Keratinocyte (primary cell): ENCODE results near the gene UBE2QL1. TPM values are rescaled to one million over a fixed set of nuclear protein-coding genes. Genes with fewer than 3 reads are reported as not detected.

Source experiments
- DNase-seq: peaks from one replicate; pipeline ENCODE4 v3.0.0-alpha.2; 2011; ENCODE audit warnings: low read depth, missing footprints, low spot score
- FAIRE-seq: peaks from 2 replicates; lab custom pipeline; 2011; peaks lifted over from hg19 to GRCh38; lab: Jason Lieb, UNC
- H2AFZ ChIP-seq: 2 replicates; pipeline ENCODE4 v1.6.0; 2012; ENCODE audit warnings: low read length, control low read depth, inconsistent platforms; ENCODE audit not compliant: control insufficient read depth
- H3K27ac ChIP-seq: 2 replicates; pipeline ENCODE4 v1.5.1; 2011; ENCODE audit warnings: low read length; ENCODE audit not compliant: control insufficient read depth, insufficient read depth
- H3K27me3 ChIP-seq: 3 replicates; pipeline ENCODE4 v1.6.0; 2011; ENCODE audit warnings: low read length; ENCODE audit not compliant: control insufficient read depth, insufficient read depth; ENCODE audit errors: extremely low read depth
- H3K36me3 ChIP-seq, 2 experiments: 2 replicates in 1 of 2; 3 replicates in 1 of 2; pipeline ENCODE4 v1.5.1; 2011; ENCODE audit warnings: low read length in 2 of 2, mild to moderate bottlenecking in 1 of 2; ENCODE audit not compliant: control insufficient read depth in 2 of 2, insufficient read depth in 2 of 2; ENCODE audit errors: extremely low read depth in 1 of 2
- H3K4me1 ChIP-seq: 3 replicates; pipeline ENCODE4 v1.5.1; 2011; ENCODE audit warnings: low read length; ENCODE audit not compliant: control insufficient read depth, insufficient read depth; ENCODE audit errors: extremely low read depth
- H3K4me2 ChIP-seq: 3 replicates; pipeline ENCODE4 v1.6.0; 2011; ENCODE audit warnings: low read depth, low read length; ENCODE audit not compliant: control insufficient read depth, insufficient read depth; ENCODE audit errors: extremely low read depth
- H3K4me3 ChIP-seq, 3 experiments: fragments of 200-600 bp in 1 of 3; sonication (generic) in 1 of 3; 2 replicates in 2 of 3; 3 replicates in 1 of 3; pipeline ENCODE4 v1.5.1; 2011 to 2016; ENCODE audit warnings: low read length in 3 of 3, mild to moderate bottlenecking in 3 of 3, control low read depth in 2 of 3, inconsistent platforms in 1 of 3, low read depth in 1 of 3, mixed read lengths in 1 of 3, mixed run types in 1 of 3, moderate library complexity in 1 of 3; ENCODE audit not compliant: control insufficient read depth in 2 of 3, insufficient read depth in 2 of 3; ENCODE audit errors: extremely low read depth in 1 of 3
- H3K79me2 ChIP-seq: 2 replicates; pipeline ENCODE4 v1.6.0; 2012; ENCODE audit warnings: low read length; ENCODE audit not compliant: control insufficient read depth, insufficient read depth
- H3K9ac ChIP-seq: 3 replicates; pipeline ENCODE4 v1.6.0; 2011; ENCODE audit warnings: low read length; ENCODE audit not compliant: control insufficient read depth, insufficient read depth; ENCODE audit errors: extremely low read depth
- H3K9me1 ChIP-seq: 3 replicates; pipeline ENCODE4 v1.6.0; 2011; ENCODE audit warnings: low read length; ENCODE audit not compliant: control insufficient read depth, insufficient read depth; ENCODE audit errors: extremely low read depth
- H3K9me3 ChIP-seq: 2 replicates; pipeline ENCODE4 v1.5.1; 2012; ENCODE audit warnings: low read depth, low read length; ENCODE audit not compliant: control insufficient read depth
- H4K20me1 ChIP-seq: 3 replicates; pipeline ENCODE4 v1.6.0; 2011; ENCODE audit warnings: low read length; ENCODE audit not compliant: control insufficient read depth, insufficient read depth; ENCODE audit errors: extremely low read depth
- CTCF ChIP-seq, 3 experiments: IDR thresholded peaks in 1 of 3; conservative IDR thresholded peaks in 1 of 3; optimal IDR thresholded peaks in 1 of 3; 2 replicates in 2 of 3; 3 replicates in 1 of 3; pipeline versions ENCODE3 to v1.5.1; 2011; ENCODE audit warnings: low read length in 3 of 3, mild to moderate bottlenecking in 3 of 3, moderate library complexity in 2 of 3, control low read depth in 1 of 3, inconsistent platforms in 1 of 3; ENCODE audit not compliant: insufficient read depth in 2 of 3; ENCODE audit errors: extremely low read depth in 1 of 3
- EZH2 ChIP-seq: IDR thresholded peaks from one replicate; pipeline ENCODE4 v1.6.1; 2012; ENCODE audit warnings: inconsistent platforms, mild to moderate bottlenecking, low read length, moderate library complexity
- dilution Hi-C: fragments of 300-500 bp; cut with MboI; formaldehyde crosslinking; loops from one replicate; pipeline ENCODE4 v1.7.0; 2020; ENCODE audit warnings: low sequenced_read_pairs; ENCODE audit not compliant: extremely low pct_ligation_motif_present
- polyA plus RNA-seq, 5 experiments: library from polyadenylated mRNA; depleted of rRNA in 3 of 5; stranded (reverse) in 3 of 5; stranded (forward) in 1 of 5; unstranded in 1 of 5; fragments of >200 nt; gene quantifications; 1 replicate in 1 of 5; 2 replicates in 3 of 5; 3 replicates in 1 of 5; pipeline versions ENCODE4 v1.2.1 to v1.2.3, GENCODE V29; 2011 to 2012; ENCODE audit warnings: missing spikeins in 2 of 5, low read depth in 1 of 5, low replicate concordance in 1 of 5

UBE2QL1 gene
- polyA plus RNA-seq, 1 donor (not counting 4 experiments of a cell fraction or from before 2014, with no cell fraction given), result not detected

GRCh38 chr5:6471252-6471651, 22.6 kb downstream of the UBE2QL1 start:
- Histone ChIP-seq H3K36me3 (no peaks in the 10 kb centered on the region), H3K9me3 (peaks cover 2% of the 10 kb centered on the region), H3K9me1 (no peaks in the 10 kb centered on the region), H3K4me2 (no peak overlapping the region), H3K27ac (no peak overlapping the region), H4K20me1 (no peaks in the 10 kb centered on the region), H3K27me3 (no peaks in the 10 kb centered on the region), H2AFZ (no peak overlapping the region), H3K4me1 (no peaks in the 10 kb centered on the region), H3K9ac (no peak overlapping the region), H3K79me2 (no peaks in the 10 kb centered on the region), H3K4me3 (no peak overlapping the region)
- dilution Hi-C loops, result no loop called here
- DNase-seq (no peak), FAIRE-seq (no peak)
- TF ChIP-seq EZH2, result no peak
- TF ChIP-seq CTCF (optimal IDR thresholded peaks at IDR 0.05 in 1 of 3, IDR thresholded peaks at IDR 0.05 in 1 of 3, conservative IDR thresholded peaks at IDR 0.05 in 1 of 3; ENCODE audit: extremely low read depth in 1 of 3, insufficient read depth in 2 of 3, low read length in 3 of 3), result no peak

GRCh38 chr5:6472792-6473191, 24.1 kb downstream of the UBE2QL1 start:
- TF ChIP-seq EZH2 (no peak), CTCF (optimal IDR thresholded peaks at IDR 0.05 in 1 of 3, IDR thresholded peaks at IDR 0.05 in 1 of 3, conservative IDR thresholded peaks at IDR 0.05 in 1 of 3; ENCODE audit: extremely low read depth in 1 of 3, insufficient read depth in 2 of 3, low read length in 3 of 3) (no peak)
- no peaks in the 10 kb centered on the region for H3K4me1 ChIP-seq
- H3K79me2 ChIP-seq, result no peaks in the 10 kb centered on the region
- no peak overlapping the region for H3K27ac ChIP-seq
- no peak overlapping the region for H3K9ac ChIP-seq
- DNase-seq, result no peak
- H3K36me3 ChIP-seq, result no peaks in the 10 kb centered on the region
- FAIRE-seq, result no peak
- H3K4me3 ChIP-seq, result no peak overlapping the region
- H3K4me2 ChIP-seq, result no peak overlapping the region
- no peaks in the 10 kb centered on the region for H3K9me1 ChIP-seq
- H2AFZ ChIP-seq, result no peak overlapping the region
- dilution Hi-C loops, result no loop called here
- no peaks in the 10 kb centered on the region for H3K27me3 ChIP-seq
- H4K20me1 ChIP-seq, result no peaks in the 10 kb centered on the region
- peaks cover 2% of the 10 kb centered on the region for H3K9me3 ChIP-seq
